Suppressor macrophage treated with lipopolysaccharide for 1 hour (primary cell): ENCODE results near the gene CHMP4A.

ENCODE experiments used
- DNase-seq, 3 donors: peaks; one replicate each; pipeline ENCODE4 v3.0.0-alpha.2; 2020 to 2022

The CHMP4A gene, protein sequence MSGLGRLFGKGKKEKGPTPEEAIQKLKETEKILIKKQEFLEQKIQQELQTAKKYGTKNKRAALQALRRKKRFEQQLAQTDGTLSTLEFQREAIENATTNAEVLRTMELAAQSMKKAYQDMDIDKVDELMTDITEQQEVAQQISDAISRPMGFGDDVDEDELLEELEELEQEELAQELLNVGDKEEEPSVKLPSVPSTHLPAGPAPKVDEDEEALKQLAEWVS

DNA sequence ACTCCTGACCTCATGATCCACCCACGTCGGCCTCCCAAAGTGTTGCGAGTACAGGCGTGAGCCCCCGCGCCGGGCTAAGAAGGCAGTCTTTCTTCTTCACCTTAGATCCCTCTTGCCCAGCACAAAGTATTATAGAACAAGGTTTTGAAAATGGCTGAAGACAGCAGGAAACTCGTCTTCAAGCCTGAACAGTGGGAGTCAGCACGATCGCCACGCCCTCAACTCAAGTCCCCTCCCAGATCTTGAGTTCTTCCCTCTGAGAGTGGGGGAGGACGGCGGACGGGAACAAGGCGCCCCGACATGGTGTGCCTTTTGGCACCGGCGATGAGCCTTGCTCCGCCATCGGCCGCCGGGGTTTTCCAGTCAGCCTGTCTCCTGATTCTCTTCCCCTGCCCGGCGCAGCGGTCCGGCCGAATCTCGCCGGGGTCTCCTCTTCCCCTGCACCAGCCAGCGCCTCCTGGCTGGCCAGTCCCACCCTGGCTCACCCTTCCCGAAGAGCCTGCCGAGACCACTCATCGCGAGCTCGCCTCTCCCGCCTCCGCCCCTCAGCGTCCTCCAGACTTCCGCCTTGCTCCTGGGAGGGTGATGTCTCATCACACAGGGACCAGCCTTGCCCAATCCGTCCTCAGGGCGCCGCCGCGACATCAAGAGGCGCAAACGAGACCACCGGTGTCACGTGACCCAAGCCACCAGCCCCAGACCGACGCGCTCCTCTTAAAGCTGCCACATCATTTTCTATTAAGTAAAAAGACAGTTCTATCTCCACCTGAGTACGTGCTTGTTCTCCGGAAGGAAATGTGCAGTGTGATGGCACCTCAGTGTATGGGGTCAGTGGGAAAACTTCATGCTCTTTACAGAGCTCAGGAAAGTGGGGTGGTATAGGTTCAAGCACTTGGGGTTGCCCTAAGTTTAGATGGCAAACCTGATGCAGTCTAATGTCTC lies at the start of gene CHMP4A:
TSS of gene CHMP4A (minus strand) at position 565 of the 942 bp plus-strand sequence. CDS start at position 516, 49 bp downstream.
- peak; percentile 98 to 99 (median 99) for DNase-seq

GRCh38 chr14:24261969-24262327 lies 48.7 kb upstream of the CHMP4A start:
- DNase-seq: no peak

DNA sequence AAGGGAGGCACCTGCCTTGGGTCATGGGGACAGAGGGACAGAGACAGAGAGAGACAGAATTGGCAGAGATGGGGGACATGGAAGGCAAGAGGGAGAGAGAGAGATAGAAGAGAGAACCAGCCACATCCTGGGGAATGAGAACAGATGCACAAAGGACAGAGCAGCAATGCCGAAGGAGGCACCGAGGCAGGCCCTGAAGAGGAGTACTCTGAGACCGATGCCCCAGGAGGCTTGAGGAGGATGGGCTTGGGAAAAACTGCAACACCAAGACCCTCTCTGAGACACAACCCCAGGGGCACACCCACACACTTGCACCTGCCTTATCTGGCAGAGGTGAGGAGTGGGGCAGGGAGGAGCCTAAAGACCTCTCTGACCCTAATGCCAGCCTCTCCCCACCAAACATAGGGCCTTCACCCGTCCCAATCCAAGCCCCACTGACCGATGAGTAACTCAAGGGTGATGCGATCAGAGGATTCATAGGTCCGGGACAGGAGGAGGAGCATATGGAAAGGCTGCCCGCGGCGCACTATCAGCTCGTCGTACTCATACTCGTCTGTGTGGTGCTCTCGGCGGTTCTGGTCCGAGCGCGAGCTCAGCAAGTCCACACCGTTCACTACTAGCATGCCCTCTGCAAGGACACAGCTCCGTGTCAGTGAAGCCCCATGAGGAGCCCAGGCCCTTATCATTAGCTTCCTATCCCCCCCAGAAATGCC lies 48.1 kb upstream of the CHMP4A start:
- no peak for DNase-seq

- no peak for DNase-seq
These were observed 47.5 kb upstream of the CHMP4A start for GRCh38 chr14:24260780-24261157.

DNA sequence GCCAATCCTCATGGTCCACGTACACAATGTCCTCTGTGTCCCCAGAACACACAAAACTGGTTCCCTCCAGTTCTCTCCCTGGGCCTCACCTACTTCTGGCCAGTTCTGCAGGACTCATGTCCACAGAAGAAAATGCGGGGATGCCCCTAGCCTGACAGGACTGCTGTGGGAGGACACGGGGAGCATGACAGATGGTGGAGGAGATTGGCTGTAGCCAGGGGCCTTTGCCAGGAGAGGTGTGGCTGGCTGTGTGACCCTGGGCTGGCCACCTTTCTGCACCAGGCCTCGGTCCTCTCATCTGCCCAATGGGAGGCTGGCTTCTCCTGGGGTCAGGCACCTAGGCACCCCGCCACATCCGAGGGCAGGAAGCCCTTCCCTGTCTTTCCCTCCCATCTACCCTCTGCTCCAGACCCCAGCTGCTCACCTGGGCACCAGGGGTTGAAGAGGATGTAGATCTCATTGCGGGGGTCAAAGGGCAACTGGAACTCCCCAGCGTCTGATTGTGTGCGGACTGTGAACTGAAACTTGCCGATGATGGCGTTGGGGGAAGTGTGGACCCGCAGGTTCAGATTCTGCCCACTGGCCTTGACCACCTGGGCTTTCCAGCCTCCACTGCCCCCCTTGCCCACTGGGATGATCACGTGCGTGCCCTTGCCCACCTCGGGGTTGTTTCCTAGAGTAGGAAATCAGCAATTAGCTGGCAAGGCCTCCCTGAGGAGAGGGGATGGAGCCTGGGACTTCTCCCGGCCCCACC lies 46.9 kb upstream of the CHMP4A start:
- DNase-seq: no peak

DNA sequence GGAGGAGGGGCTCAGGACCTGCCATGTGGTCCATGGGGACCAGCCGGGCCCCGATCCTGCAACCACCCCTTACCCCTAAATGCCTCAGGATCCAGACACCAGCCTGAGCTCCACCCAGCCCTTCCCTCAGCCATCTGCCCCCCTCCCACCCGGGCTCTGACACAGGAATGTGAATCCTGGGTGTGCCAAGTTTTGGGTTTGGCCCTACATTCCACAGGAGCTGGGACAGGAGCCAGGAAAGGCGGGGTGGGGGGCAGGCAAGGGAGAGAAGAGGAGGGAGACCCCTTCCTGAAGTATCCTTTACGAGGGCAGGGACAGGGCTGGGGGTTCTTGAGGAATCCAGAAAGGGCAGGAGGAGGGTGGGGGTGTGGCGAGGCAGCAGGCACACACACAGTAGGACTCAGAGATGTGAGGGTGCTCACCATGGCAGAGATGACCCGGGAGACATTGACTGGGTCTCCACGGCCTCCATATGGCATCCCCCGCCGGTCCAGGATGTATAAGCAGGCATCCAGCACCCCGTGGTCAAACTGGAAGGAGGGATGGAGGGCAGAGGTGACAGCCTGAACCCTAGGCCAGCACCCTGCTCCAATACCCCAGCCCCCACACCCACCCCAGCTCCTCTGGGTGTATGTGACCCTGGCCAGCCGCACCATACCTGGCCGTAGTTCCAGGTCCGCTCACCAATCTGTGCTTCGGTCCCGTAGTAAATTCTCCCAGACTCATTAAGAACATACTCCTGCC lies 46.2 kb upstream of the CHMP4A start:
- DNase-seq: no peak

DNA sequence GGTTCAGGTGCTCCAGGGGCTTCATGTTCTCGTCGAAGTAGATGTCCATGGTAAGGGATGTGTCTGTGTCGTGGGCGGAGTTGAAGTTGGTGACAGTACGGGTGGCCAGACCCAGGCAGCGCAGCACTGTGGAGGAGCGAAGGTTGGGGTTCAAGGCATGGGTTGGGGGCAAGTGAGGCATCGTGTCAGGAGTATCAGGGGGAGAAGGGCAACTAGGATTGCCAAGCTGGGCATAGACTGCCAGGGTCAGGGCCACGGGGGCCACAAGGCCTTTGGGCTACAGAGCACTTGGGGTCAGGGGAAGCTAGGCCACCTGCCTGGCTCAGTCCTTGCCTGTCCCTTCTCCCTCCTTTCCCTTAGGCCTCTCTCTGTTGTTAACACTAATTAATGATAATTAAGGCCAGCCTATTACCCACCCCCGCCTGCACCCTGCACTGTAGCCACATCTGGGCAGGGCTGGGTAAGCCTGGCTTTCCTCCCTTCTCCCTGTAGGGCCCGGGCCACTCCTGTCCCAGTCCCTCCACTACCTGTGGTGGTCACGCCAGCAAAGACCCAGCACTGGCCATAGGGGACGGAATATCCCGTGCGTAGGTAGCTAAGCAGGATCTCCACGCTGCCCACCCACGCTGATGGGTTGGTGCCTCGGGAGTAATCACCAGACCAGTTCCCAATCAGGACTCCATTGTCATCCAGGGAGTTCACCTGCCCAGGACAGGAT lies 45.4 kb upstream of the CHMP4A start:
- no peak for DNase-seq

- no peak for DNase-seq
These were observed 44.8 kb upstream of the CHMP4A start for GRCh38 chr14:24258119-24258518.

DNA sequence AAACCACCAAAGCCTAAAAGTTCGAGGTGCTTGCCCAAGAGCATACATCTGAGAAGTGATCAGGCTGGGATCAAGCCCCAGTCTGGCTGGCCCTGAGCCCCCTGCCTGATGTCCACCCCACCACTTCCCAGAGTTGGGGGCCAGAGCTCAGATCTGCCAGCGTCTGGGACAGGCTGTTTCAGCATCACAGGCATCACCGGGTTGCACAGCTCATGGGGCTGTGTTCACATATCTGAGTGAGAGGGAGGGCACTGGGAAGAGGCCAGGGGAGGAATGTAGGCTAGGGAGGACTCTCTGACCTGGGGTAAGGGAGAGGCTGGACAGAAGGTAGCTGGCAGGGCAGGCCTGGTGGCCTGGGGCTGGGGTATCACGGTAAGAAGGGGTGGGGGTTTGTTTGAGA lies 43.7 kb upstream of the CHMP4A start:
- DNase-seq: no peak

DNA sequence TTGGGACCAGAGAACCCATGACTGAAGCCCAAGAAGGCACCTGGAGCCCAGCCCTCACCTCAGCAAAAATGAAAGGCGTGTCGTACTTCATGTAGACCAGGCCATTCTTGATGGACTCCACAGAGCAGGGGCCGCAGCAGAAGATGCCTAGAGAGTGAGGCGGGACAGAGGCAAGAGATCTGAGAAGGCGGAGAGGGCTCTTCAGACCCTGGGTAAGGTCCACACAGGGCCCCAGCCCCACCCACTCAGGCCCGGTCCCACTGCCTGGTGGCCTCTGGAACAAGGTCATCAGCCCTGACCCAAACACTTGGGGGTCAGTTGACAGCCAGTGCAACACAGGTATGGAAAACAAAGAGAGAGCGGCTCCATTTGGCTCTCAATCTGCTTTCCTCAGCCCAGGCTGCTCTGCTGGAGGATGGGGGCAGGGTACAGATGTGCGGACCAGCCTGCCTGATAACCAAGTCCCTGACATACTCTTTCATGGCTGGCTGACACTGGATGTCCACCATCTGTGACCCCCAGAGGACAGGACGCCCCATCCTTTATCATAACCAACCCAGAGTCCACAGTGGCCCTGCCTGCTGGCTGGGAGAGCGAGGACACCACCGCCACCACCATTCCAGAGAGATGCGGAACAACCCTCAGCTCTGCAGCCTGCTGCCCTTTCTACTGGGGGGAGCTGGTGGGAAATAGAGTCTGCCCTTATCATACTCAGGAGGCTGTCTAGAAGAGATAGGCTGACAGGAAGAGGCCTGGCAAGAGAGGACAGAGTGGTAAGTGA lies 42.8 kb upstream of the CHMP4A start:
- no peak for DNase-seq

DNA sequence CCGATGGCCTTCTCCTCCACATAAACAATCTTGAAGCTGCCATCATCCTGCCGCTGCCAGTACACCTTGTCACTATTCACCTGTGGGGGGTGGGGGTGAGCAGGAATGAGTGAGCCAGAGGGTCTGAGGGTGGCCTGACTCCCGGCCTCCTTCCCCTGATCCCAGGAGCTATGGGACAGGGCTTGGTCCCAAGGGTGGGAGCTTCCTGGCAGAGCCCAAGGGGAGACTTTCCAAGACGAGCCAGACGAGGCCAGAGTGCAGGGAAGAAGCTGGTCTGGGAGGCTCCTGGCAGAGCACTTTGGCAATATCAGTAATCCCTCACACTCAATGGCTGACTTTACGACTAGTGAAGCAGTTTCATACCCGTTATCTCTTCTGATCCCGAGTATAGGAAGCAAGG lies 42.1 kb upstream of the CHMP4A start:
- DNase-seq: no peak

GRCh38 chr14:24254630-24255392 lies 41.5 kb upstream of the CHMP4A start:
- no peak for DNase-seq

DNA sequence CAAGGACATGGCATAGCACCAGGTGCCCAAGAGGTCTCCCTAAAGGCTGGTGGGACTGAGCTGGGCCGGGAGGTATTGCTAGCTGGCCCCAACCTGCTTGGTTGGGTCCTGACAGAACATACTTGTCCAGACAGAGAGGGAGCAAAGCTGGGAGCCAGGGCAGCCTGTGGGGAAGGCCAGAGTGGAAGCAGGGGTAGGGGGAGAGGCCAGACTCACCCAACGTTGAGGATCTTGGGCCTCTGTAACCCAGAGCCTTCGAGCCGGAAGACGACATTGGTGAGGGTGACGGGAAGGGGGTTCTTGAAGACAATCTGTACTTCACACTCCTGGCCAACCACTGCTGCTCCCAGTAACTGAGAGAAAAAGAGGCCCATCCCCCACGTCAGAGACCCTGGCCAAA lies 40.6 kb upstream of the CHMP4A start:
- DNase-seq: no peak

GRCh38 chr14:24252289-24253124 lies 39.2 kb upstream of the CHMP4A start:
- no peak for DNase-seq

DNA sequence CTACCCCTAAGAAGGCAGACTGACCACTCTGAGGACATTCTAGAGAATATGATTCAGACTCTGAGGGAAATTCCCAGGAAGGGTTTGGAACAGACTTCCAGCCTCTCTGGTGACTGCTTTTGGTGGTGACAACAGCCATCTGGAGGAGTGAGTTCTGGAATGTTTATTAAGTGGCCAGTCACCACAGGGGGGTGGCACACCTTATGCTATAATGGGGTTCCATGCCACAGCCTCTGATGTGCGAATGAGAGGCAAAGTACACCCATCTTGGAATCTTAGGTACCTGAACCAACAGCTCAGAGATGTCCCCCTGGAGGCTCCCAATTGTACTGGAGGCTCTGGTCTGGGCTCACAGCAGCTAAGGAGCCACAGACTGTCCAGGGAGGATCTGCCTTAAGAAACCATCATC lies 38.6 kb upstream of the CHMP4A start:
- peak; percentile 42 to 73 (median 57) for DNase-seq

DNA sequence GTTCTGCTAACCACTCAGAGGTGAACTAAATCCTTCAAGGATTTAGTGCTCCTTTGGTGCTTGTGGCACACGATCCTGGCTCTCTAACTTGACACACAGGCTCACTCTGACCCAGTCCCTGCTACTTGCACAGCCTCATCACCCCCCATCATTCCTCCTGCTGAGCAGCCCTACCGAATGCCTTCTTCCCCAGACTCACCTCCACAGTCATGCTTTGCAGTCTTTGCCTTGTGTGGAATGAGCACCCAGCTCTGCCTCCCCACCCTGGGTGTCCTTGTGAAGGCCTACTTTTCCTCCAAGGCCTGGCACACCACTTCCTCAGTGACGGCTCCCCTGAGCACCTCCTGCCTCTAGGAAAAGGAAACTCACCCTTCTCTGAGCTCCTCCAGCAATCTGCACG lies 37.1 kb upstream of the CHMP4A start:
- no peak for DNase-seq

DNA sequence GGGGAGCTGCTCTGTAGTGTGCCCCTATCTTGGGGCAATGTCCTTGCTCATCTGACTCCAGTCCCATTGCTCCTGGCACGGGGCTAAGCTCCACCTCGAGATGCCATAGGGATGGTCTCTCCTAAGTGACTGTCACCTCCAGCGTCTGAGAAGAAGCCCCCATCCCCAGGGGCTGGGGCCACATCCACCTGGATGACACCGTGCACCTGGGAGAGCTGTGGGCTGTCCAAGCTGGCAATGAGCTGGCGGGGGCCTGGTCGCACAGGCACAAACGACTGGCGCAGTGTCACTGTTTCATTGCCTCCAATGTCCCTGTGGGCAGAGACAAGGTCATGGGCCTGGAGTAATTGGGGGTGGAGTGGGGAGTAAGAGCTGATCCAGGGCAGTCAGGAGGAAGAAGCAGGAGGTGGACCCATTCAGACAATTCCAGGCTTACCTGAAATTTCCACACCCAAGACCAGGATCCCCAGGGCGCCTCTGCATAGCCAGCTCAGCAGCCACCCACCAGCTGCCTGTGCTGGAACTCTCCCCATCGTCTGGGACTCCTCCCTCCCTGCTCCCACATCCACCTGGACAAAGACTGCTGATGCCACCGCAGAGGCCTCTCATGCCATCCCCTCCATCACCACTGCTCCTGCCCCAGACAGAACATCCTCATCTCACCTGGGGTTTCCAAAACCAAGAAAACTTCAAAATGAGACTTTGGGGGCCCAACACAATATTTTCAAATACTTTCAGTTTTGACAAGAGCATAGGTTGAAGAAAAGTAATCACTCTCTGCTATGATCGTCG lies 36.1 kb upstream of the CHMP4A start:
- DNase-seq: no peak

DNA sequence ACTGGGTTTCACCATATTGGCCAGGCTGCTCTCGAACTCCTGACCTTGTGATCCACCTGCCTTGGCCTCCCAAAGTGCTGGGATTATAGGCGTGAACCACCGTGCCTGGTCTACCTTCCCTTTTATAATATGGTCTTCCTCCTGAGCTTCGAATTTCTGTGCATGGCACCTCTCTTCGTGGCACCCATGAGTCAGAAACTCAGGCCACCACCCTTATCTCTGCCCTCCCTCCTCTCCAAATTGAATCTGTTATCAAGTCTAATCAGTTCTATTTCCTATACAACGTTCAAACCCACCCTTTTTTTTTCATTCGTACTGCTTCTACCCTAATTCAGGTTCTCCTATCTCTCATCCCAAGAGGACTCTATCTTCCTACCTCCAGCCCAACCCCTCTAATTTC lies 34.1 kb upstream of the CHMP4A start:
- DNase-seq: no peak
